IgD-negative memory B cell (primary cell): ENCODE data around the gene PRR23E. TPM values are rescaled to one million over a fixed set of nuclear protein-coding genes. Genes with fewer than 3 reads are reported as not detected.

Source experiments
- H3K27ac Mint-ChIP-seq, 3 donors: one replicate each; pipeline ENCODE4 v1.8.0; 2020 to 2022; ENCODE audit warnings: mild to moderate bottlenecking in 3 of 3, mixed read lengths in 3 of 3, moderate library complexity in 1 of 3
- H3K27me3 Mint-ChIP-seq: one replicate; pipeline ENCODE4 v1.8.0; 2021; ENCODE audit warnings: mixed read lengths
- H3K36me3 Mint-ChIP-seq: one replicate; pipeline ENCODE4 v1.8.0; 2020; ENCODE audit warnings: mild to moderate bottlenecking, mixed read lengths
- H3K4me1 Mint-ChIP-seq, 3 donors: one replicate each; pipeline ENCODE4 v1.8.0; 2020 to 2022; ENCODE audit warnings: mixed read lengths in 3 of 3, mild to moderate bottlenecking in 1 of 3
- H3K4me3 Mint-ChIP-seq, 4 donors: one replicate each; pipeline ENCODE4 v1.8.0; 2020 to 2022; ENCODE audit warnings: mild to moderate bottlenecking in 4 of 4, mixed read lengths in 4 of 4, moderate library complexity in 3 of 4
- H3K9me3 Mint-ChIP-seq, 3 donors: one replicate each; pipeline ENCODE4 v1.8.0; 2020 to 2021; ENCODE audit warnings: mixed read lengths in 3 of 3, mild to moderate bottlenecking in 1 of 3
- polyA plus RNA-seq: library from polyadenylated mRNA; unstranded; fragments of 300-500 nt; fragmentation: Illumina TruSeq; gene quantifications from one replicate; pipeline ENCODE4 v1.2.3, GENCODE V29; 2021

PRR23E gene
- polyA plus RNA-seq, 1 donor from 2014 or later, result not detected

DNA sequence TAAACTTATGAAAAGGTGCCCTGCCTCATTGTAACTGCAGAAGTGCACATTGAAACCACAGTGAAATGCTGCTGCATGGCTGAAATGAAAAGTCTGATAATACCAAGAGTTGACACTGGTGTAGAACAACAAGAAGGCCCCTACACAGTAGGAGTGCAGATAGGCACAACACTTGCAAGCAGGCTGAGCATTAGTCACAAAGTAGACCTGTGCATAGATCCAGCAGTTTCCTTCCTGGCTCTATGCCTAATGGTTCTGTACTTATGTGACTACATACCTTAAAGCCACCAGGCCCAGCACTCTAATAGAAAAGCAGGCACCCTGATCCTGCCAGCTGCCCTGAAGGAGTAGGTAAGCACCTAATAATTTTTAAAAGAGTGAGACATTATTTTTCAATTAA, 41.8 kb downstream of the PRR23E start:
- no peaks in the 10 kb centered on the region for H3K36me3 Mint-ChIP-seq
- H3K9me3 Mint-ChIP-seq, result peaks cover 1 to 6% (median 5%) of the 10 kb centered on the region in 3 donors
- peaks cover 4% of the 10 kb centered on the region for H3K27me3 Mint-ChIP-seq
- no peak overlapping the region for H3K27ac Mint-ChIP-seq
- no peak overlapping the region for H3K4me3 Mint-ChIP-seq
- no peaks in the 10 kb centered on the region for H3K4me1 Mint-ChIP-seq

- peaks cover 4 to 6% (median 5%) of the 10 kb centered on the region in 3 donors for H3K9me3 Mint-ChIP-seq
- H3K27ac Mint-ChIP-seq, result peak overlapping the region in 1 of 3 donors; percentile 42
- no peak overlapping the region for H3K4me3 Mint-ChIP-seq
- peaks cover 4% of the 10 kb centered on the region for H3K27me3 Mint-ChIP-seq
- no peaks in the 10 kb centered on the region for H3K36me3 Mint-ChIP-seq
- H3K4me1 Mint-ChIP-seq, result no peaks in the 10 kb centered on the region
Measured at GRCh38 chr3:127235706-127236105, 42.8 kb downstream of the PRR23E start.

DNA sequence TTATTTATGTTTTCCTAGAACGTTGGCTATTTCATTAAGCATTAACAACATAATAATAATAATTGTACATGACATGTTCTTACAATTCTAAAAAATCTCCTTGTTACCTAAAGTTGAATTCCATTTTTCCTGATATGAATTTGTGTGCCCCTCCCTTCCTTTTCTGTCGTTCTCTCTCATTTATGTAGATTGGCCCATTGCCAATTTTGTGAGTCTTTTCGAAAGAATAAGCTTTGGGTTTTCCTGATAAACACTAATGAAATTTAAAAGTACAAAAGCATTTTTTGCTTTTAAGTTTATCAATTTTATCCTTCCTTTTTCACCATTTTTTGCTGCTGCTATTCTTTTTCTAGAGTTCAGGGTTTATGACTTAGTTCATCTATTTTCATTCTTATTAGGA, 44.9 kb downstream of the PRR23E start:
- peaks cover 2% of the 10 kb centered on the region for H3K27me3 Mint-ChIP-seq
- H3K9me3 Mint-ChIP-seq, result peaks cover 2 to 17% (median 10%) of the 10 kb centered on the region in 3 donors
- H3K4me3 Mint-ChIP-seq, result no peak overlapping the region
- H3K27ac Mint-ChIP-seq, result no peak overlapping the region
- no peaks in the 10 kb centered on the region for H3K4me1 Mint-ChIP-seq
- peaks cover 2% of the 10 kb centered on the region for H3K36me3 Mint-ChIP-seq

DNA sequence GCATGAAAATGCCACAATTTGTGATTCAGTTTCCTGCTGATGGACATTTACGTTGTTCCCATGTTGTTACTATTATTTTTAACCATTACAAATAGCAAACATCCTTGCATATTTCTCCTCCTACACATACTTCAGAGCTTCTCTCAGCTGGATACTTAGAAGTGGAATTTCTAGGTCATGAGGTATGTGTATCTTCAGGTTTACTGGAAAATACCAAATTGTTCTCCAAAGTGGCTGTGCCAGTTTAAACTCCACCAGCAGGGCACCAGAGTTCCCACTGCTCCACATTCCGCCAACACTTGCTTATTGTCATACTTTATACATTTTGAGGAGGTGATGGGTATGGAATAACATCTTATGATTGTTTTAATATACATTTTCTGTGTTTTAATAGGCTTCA, 45.7 kb downstream of the PRR23E start:
- peaks cover 2% of the 10 kb centered on the region for H3K36me3 Mint-ChIP-seq
- H3K9me3 Mint-ChIP-seq, result peaks cover 2 to 17% (median 10%) of the 10 kb centered on the region in 3 donors
- H3K4me1 Mint-ChIP-seq, result no peaks in the 10 kb centered on the region
- peaks cover 2% of the 10 kb centered on the region for H3K27me3 Mint-ChIP-seq
- no peak overlapping the region for H3K27ac Mint-ChIP-seq
- no peak overlapping the region for H3K4me3 Mint-ChIP-seq

DNA sequence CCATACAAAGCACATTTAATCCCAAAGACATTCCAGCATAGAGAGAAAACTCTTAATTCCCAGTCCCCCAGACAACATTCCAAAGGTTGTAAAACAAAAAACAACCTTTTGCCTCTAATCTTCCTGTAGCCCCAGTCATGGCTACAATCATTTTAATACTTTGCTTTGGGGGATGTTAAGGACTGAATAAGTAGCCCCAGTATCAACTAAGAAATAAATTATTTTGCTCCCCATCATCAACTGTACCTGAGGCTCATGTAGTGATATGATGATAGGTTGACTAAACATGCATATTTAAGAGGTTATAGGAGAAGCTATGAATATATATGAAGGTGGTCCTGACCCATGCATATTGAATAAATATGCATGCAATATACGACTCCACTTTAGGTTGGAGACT, 54.4 kb downstream of the PRR23E start:
- no peaks in the 10 kb centered on the region for H3K4me1 Mint-ChIP-seq
- H3K36me3 Mint-ChIP-seq, result peaks cover under 1% of the 10 kb centered on the region
- H3K27ac Mint-ChIP-seq, result no peak overlapping the region
- peaks cover 12 to 33% (median 32%) of the 10 kb centered on the region in 3 donors for H3K9me3 Mint-ChIP-seq
- no peaks in the 10 kb centered on the region for H3K27me3 Mint-ChIP-seq
- no peak overlapping the region for H3K4me3 Mint-ChIP-seq

Other genes starting within 250 kb of the PRR23E start
- 0.13 TPM for gene PLXNA1, start 210.0 kb upstream of the PRR23E start, polyA plus RNA-seq
- gene PRR20G, start 94.9 kb downstream of the PRR23E start, polyA plus RNA-seq, result not detected